Measurements from ENCODE around the gene CBX1. TPM values are rescaled to one million over a fixed set of nuclear protein-coding genes. Genes with fewer than 3 reads are reported as not detected.

Gene CBX1
- total RNA-seq, 2 donors from 2014 or later: 18.3 to 22.1 TPM

DNA sequence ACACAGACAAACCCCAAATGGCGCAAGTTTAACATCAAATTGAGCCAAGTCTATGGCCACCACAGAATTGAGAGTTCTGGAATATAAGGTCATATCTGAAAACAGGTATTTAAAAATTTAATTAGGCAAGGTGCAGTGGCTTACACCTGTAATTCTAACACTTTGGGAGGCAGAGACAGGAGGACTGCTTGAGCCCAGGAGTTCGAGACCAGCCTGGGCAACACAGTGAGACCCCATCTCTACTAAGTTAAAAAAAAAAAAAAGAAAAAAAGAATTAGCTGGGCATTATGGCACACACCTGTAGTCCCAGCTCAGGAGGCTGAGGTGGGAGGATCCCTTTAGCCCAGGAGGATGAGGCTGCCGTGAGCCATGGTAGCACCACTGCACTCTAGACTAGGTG lies 34.0 kb downstream of the CBX1 start:
- DNase-seq (ENCODE audit: low spot score): no peak
- H3K27me3 ChIP-seq: no peaks in the 10 kb centered on the region
- TF ChIP-seq, protein P1, sequence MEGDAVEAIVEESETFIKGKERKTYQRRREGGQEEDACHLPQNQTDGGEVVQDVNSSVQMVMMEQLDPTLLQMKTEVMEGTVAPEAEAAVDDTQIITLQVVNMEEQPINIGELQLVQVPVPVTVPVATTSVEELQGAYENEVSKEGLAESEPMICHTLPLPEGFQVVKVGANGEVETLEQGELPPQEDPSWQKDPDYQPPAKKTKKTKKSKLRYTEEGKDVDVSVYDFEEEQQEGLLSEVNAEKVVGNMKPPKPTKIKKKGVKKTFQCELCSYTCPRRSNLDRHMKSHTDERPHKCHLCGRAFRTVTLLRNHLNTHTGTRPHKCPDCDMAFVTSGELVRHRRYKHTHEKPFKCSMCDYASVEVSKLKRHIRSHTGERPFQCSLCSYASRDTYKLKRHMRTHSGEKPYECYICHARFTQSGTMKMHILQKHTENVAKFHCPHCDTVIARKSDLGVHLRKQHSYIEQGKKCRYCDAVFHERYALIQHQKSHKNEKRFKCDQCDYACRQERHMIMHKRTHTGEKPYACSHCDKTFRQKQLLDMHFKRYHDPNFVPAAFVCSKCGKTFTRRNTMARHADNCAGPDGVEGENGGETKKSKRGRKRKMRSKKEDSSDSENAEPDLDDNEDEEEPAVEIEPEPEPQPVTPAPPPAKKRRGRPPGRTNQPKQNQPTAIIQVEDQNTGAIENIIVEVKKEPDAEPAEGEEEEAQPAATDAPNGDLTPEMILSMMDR (IDR thresholded peaks at IDR 0.05): no peak
- H3K4me3 ChIP-seq: no peak overlapping the region
- H3K9me3 ChIP-seq: no peaks in the 10 kb centered on the region
- no peak overlapping the region for H3K27ac ChIP-seq
- peaks cover 62% of the 10 kb centered on the region for H3K36me3 ChIP-seq
- peaks cover 0 to 32% of the 10 kb centered on the region in 2 donors for H3K4me1 ChIP-seq

DNA sequence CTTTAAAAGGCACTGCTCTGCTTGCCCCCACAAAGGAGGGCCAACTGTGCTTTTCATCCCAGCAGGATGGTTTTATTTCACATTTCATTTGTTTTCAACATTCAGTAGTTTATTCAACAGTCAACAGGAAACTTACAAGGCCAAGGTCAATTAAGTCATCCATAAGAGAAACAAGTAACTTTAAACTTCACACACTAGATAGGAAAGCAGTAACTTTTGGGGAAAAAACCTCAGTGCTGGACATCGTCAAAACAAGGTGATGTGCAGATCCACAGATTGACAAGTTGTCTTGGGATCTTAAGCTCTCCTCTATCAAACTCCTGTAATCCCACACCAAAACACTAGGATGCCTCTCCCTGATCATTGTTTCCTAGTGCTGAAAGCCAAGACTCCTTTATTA lies 34.6 kb downstream of the CBX1 start:
- TF ChIP-seq, protein P1 (IDR thresholded peaks at IDR 0.05): no peak
- H3K27me3 ChIP-seq: no peaks in the 10 kb centered on the region
- H3K27ac ChIP-seq: no peak overlapping the region
- peaks cover 0 to 32% of the 10 kb centered on the region in 2 donors for H3K4me1 ChIP-seq
- DNase-seq (ENCODE audit: low spot score): no peak
- no peaks in the 10 kb centered on the region for H3K9me3 ChIP-seq
- no peak overlapping the region for H3K4me3 ChIP-seq
- peaks cover 68% of the 10 kb centered on the region for H3K36me3 ChIP-seq

- H3K4me1 ChIP-seq: peaks cover 0 to 32% of the 10 kb centered on the region in 2 donors
- H3K27me3 ChIP-seq: no peaks in the 10 kb centered on the region
- peak overlapping the region in 1 of 2 donors; percentile 22 for H3K27ac ChIP-seq
- no peak overlapping the region for H3K4me3 ChIP-seq
- H3K36me3 ChIP-seq: peaks cover 72% of the 10 kb centered on the region
- no peaks in the 10 kb centered on the region for H3K9me3 ChIP-seq
- TF ChIP-seq, protein P1 (IDR thresholded peaks at IDR 0.05): no peak
- no peak for DNase-seq (ENCODE audit: low spot score)
Observed at GRCh38 chr17:48066192-48066591, 35.1 kb downstream of the CBX1 start.

DNA sequence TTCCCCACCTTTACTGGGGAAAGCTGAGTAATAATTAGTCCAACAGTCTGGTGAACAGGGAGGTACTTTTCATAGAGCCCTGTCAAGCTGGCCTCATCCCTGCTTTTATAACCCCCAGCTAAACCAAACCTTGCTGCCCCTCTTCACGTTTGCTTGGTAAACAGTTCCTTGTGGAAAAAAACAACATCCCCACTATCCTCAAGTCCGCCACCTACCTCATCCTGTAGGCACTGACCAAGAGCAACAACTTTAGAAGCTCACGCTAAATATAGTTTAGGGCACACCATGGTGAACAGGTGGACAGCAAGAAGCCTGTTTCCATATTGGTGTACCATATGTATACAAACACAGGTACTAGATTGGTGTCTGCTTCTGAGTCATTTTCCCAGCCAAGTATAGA lies 36.6 kb downstream of the CBX1 start:
- Histone ChIP-seq H3K4me3 (no peak overlapping the region), H3K9me3 (no peaks in the 10 kb centered on the region), H3K4me1 (peaks cover 0 to 46% of the 10 kb centered on the region in 2 donors), H3K36me3 (peaks cover 78% of the 10 kb centered on the region), H3K27me3 (no peaks in the 10 kb centered on the region), H3K27ac (peak overlapping the region in 1 of 2 donors; percentile 11)
- TF ChIP-seq, protein P1 (IDR thresholded peaks at IDR 0.05): no peak
- no peak for DNase-seq (ENCODE audit: low spot score)

DNA sequence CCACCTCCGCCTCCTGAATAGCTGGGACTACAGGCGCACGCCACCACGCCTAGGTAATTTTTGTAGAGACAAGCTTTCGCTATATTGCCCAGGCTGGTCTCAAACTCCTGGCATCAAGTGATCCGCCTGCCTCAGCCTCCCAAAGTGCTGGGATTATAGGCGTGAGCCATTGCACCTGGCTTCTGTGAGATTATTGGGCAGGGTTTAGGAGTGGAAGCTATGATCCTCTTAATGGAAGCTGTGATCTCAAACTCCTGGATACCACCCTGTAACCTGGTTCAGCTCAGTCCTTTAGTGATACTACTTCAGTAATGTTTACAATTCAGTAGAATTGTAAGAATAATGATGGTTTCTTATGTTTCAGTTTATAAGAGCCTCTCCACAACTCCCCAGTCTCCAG lies 39.0 kb downstream of the CBX1 start:
- Histone ChIP-seq H3K27ac (no peak overlapping the region), H3K4me3 (no peak overlapping the region), H3K4me1 (peaks cover 0 to 62% of the 10 kb centered on the region in 2 donors), H3K27me3 (no peaks in the 10 kb centered on the region), H3K36me3 (peaks cover 87% of the 10 kb centered on the region), H3K9me3 (no peaks in the 10 kb centered on the region)
- TF ChIP-seq, protein P1 (IDR thresholded peaks at IDR 0.05): no peak
- no peak for DNase-seq (ENCODE audit: low spot score)

DNA sequence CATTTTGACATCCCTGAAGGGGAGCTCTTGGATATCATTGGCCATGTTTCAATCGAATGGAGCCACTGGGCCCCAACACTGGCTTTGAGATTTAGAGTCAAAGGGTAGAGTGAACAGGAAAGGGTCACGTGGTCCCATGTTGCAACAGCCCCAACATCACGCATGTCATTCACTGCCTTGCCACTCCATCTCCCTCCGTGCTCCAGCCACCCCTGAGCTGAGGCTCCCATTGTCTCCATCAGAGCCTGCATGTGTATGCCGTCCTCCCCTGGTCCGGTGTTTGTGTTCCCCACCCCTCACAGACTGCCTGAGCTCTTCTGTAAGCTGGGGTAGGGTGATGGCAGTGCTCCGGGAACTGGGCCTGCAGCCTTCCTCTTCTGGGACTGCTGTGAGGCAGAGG lies 41.0 kb downstream of the CBX1 start:
- no peak for DNase-seq (ENCODE audit: low spot score)
- H3K9me3 ChIP-seq: no peaks in the 10 kb centered on the region
- H3K27me3 ChIP-seq: no peaks in the 10 kb centered on the region
- TF ChIP-seq, protein P1 (IDR thresholded peaks at IDR 0.05): no peak
- no peak overlapping the region for H3K27ac ChIP-seq
- H3K4me1 ChIP-seq: peaks cover 0 to 71% of the 10 kb centered on the region in 2 donors
- no peak overlapping the region for H3K4me3 ChIP-seq
- peaks cover 91% of the 10 kb centered on the region for H3K36me3 ChIP-seq

Measured in right atrium auricular region (tissue), 2 donors.